ENCODE measurements around the gene WDR45B.

WDR45B gene

DNA sequence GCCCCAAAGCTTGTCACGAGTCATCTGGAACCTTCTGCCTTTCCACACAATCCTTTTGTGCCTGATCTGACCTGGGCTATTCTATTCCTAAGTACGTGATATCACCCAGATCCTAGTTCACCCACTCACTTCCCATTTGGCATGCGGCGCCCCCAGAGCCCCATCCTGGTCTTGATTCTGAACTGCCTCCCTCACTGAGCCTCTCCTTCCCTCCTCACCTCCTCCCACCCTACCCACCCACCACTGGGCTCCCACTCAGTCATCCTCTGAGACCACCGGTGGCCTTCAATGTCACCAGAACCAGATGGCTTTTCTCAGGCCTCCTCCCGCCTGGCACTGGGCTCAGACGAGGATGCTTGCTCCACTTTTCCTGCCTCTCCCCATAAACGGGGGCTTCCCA lies 18.5 kb downstream of the WDR45B start:
- no peak for DNase-seq (ENCODE audit: low read depth)

DNA sequence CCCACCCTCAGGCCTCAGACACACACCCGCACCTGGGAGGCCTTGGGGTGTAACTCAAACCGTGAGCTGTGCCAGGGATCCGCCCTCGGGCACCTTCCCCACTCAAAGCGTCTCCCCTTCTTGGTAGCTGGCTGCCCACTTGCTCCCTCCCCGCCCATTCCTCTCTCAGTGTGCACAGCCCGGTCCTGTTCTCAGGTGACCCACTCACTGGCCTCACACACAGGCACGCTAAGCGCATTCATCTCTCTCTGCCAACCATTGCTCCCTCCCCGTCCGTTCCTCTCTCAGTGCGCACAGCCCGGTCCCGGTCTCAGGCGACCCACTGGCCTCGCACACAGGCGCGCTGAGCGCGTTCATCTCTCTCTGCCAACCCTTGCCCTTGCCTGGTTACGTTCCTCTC lies 20.8 kb downstream of the WDR45B start:
- no peak for DNase-seq (ENCODE audit: low read depth)

GRCh38 chr17:82623707-82624106 lies 24.5 kb downstream of the WDR45B start:
- peak; percentile 41 for DNase-seq (ENCODE audit: low read depth)

DNA sequence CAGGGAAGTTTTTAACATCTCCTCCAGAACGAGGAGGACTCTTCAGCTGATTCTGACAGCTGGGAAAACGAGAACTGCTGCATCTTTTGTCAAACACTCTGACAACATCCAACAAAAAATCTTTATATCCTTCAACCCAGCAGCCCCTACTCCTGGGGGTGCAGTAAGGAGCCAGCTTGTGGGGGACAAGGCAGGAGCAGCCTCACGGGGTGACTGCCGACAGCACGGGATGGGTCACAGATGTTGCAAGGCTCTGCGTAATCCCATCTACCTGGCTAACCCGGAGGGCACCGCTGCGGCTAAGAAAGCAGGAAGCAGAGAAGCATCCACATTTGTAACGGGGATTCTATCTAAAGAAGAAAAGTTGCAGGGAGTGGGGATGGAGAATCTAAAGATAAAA lies 28.6 kb downstream of the WDR45B start:
- no peak for DNase-seq (ENCODE audit: low read depth)

GRCh38 chr17:82619211-82619610 lies 29.0 kb downstream of the WDR45B start:
- no peak for DNase-seq (ENCODE audit: low read depth)

DNA sequence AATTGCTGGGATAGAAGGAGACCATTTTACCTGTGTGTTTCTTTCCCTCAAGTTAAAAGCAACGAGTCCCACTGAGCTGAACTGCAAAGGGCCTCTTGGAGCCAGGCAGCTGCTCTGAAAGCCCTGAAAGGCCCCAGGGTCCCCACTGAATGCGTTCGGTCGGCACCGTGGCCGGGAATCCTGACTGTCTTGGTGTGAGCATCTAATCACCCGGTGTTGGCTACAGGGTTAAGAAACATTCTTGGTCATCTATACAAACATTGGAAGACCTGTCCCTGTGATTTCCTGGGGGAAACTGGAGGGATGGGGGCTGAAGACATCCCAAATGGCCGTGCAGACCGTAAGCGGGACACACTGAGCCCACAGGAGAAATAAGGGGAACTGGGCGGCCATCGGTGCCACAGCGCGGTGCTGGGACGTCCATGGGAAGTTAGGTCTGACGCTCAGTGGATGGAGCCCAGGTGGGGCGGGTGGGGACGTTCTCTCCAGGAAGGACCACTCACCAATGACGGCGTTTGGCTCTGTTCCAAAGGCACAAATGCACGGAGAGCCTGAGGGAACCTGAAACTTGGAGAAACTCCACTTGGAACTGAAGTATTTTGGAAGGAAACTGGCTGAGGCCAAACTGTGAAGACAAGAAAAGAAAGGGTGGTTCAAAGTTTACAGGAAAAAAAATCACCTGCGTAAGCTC lies 32.1 kb downstream of the WDR45B start:
- no peak for DNase-seq (ENCODE audit: low read depth)

GRCh38 chr17:82615084-82616020 lies 32.9 kb downstream of the WDR45B start:
- peak; percentile 31 for DNase-seq (ENCODE audit: low read depth)

DNA sequence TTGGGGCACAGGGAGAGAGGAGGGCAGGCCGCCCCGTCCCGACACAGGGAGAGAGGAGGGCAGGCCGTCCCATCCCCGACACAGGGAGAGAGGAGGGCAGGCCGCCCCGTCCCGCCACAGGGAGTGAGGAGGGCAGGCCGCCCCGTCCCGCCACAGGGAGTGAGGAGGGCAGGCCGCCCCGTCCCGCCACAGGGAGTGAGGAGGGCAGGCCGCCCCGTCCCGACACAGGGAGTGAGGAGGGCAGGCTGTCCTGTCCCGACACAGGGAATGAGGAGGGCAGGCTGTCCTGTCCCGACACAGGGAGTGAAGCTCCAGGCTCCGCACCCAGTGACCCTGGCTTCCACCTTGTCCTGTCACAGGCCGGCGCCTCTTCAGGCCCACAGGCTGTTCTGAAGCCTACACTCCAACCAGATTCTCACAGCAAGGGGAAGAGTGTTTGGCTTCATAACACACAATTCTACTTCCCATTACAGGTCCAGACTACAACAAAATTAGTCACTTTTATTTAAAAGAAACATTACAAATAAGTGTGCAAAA lies 34.1 kb downstream of the WDR45B start:
- no peak for DNase-seq (ENCODE audit: low read depth)

- DNase-seq (ENCODE audit: low read depth), result no peak
These were observed 34.8 kb downstream of the WDR45B start for GRCh38 chr17:82613283-82614094.

DNA sequence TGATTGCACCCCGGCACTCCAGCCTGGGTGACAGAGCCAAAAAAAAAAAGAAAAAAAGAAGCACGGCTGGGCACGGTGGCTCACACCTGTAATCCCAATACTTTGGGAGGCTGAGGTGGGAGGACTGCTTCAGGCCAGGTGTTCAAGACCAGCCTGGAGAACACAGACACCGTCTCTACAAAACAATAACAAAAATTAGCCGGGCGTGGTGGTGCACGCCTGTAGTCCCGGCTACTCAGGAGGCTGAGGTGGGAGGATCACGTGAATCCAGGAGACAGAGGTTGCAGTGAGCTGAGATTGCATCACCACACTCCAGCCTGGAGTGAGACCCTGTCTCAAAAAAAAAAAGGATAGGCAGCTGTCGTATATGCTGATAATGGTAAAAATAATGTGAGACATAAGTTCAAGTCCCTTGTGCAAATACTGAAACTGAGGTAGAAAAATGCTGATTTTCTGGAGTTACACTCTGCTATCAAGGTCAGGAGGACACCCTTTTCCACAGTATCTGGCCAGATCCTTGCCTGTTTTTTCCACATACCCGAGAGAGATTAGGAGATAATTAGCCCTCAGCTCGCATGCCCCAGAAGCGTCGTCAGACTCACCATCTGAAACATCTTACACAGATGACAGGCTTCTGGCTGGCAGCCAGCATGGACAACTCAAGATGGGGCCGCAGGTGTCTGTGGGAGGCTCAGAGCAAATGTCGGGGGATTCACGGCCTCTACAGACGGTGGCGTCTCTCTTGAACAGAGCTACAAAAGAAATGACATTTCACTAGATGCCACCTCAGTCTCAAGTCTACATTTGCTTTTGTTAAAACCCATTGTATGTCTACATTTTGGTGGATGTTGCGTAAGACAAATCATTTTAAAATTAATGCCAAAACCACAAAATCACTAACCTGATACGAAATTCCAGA lies 36.8 kb downstream of the WDR45B start:
- peak; percentile 90 for DNase-seq (ENCODE audit: low read depth)

GRCh38 chr17:82609655-82610054 lies 38.6 kb downstream of the WDR45B start:
- no peak for DNase-seq (ENCODE audit: low read depth)

DNA sequence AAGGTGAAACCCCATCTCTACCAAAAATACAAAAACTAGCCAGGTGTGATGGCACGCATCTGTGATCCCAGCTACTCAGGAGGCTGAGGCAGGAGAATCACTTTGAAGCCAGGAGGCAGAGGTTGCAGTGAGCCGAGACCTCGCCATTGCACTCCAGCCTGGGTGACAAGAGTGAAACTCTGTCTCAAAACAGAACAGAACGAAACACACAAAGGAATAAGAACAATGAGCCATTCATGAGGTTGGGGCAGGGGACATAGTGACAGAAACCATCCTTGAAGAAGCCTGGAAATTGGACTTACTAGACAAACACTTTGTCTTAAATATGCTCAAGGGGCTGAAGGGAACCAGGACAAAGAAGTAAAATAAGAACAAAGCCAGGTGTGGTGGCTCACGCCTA lies 39.4 kb downstream of the WDR45B start:
- DNase-seq (ENCODE audit: low read depth), result no peak

GRCh38 chr17:82605939-82606600 lies 42.2 kb downstream of the WDR45B start:
- no peak for DNase-seq (ENCODE audit: low read depth)

- DNase-seq (ENCODE audit: low read depth), result no peak
These were observed 43.7 kb downstream of the WDR45B start for GRCh38 chr17:82604532-82604931.

DNA sequence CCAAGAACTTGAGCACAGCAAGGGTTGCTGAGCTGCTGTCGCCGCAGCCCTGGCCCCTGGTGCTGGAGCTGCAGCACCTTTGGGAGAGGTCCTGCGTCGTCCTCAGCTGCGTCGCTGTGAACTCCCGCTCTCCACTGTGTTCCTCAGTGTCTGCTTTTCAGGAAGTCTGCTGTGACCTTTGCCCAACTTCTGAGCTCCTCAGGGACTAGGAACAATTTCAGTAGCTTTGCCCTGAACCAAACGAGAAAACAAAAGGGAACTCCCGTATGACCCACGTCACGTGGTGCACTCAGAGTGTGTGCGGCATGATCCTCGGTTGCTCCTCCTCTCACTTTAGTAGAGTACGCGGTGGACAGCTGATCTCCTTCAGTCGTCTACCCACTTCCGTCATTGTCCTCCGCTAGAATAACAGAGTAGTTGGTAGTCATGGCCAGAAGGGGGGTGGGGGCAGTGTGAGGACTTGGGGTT lies 44.2 kb downstream of the WDR45B start:
- no peak for DNase-seq (ENCODE audit: low read depth)

- no peak for DNase-seq (ENCODE audit: low read depth)
These were observed 45.1 kb downstream of the WDR45B start for GRCh38 chr17:82602986-82603710.

- DNase-seq (ENCODE audit: low read depth), result no peak
These were observed 45.8 kb downstream of the WDR45B start for GRCh38 chr17:82602487-82602886.

DNA sequence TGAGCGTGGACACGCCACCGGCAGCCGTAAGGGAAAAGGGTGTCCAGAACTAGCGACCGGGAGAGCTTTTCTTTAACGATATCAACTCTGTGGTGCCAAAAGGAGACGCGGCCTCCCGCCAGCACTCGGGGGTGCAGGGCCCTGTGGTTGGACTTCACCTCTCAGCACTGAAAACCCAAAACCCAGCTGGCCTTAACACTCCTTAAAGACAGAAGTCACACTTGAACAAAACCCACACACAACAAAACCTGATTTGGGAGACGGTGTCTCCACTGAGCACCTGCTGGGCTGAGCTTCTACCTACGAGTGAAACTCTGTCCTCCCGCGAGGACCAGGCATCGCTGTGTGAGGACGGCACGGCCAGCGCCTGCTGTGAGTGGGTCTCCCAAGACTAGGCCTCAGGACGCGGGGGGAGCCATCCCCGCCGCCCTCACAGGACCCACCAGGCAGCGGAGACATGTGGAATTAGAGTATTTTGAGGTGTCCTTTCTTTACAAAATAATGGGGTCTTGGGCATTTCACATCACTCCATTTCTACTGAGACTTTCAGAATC lies 46.7 kb downstream of the WDR45B start:
- DNase-seq (ENCODE audit: low read depth), result no peak

DNA sequence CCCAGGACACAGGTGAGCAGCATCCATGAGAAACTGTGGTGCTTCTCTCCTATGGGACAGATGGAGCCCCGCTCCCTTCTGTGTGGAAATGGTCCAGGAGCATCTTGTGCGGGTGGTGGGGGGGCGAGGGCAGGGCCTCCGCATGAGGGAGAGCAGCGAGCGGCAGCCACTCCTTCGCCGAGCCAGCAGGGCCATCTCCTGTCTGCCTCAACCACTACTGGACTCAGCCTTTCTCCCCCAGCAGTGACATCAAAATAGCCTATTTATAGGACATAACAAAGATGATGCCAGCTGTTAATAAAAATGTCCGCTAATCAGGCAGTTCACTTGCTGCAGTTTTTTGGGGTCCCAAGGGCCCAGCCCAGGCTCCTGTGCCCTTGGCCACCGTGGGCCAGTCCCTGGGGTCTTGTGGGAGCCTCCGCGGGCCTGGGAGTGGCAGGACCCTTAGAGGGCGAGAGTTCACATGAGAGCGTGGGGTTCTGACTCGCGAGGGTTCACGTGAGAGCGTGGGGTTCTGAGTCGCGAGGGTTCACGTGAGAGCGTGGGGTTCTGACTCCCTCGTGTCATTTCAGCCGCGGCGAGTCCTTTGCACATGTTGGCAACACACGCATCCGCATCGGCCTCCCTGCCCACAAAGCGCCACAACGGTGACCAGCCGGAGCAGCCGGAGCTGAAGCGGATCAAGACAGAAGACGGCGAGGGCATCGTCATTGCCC lies 47.4 kb downstream of the WDR45B start:
- DNase-seq (ENCODE audit: low read depth), result no peak

Data from amniotic epithelial cell (primary cell).